GM12878 (cell line): ENCODE data around the gene ATP2C1. TPM values are rescaled to one million over a fixed set of nuclear protein-coding genes. Genes with fewer than 3 reads are reported as not detected.
A peak's percentile ranks its signal among the peaks of the same experiment; 100 is the strongest.

ENCODE experiments used
- ATAC-seq: fragments of 200-7000 bp; cut with Tn5 transposase; 3 replicates; pipeline ENCODE4 v1.9.1; 2020; ENCODE audit warnings: mild to moderate bottlenecking, moderate library complexity
- BruUV-seq: library from RNA; stranded (reverse); fragments of 400-500 nt; replicated peaks from 2 replicates; lab custom pipeline; 2021; lab: Mats Ljungman, UMichigan
- CTCF ChIA-PET: fragments of 300-600 bp; sonication (Branson Sonifier 250); formaldehyde crosslinking; extraction: SDS; loops from one replicate; lab custom pipeline; 2021; ENCODE audit warnings: inconsistent platforms; lab: Yijun Ruan, JAX
- POLR2A ChIA-PET: fragments of 350-600 bp; formaldehyde crosslinking; extraction: SDS; loops from one replicate; lab custom pipeline; 2021; ENCODE audit warnings: inconsistent platforms; lab: Charles Lee
- RAD21 ChIA-PET: fragments of 300-600 bp; sonication (Branson Sonifier 250); formaldehyde crosslinking; loops from one replicate; lab custom pipeline; 2023; ENCODE audit warnings: antibody characterized with exemption; ENCODE audit not compliant: unreplicated experiment; lab: Charles Lee
- SMC1A ChIA-PET: fragments of 300-600 bp; sonication (Branson Sonifier 250); formaldehyde crosslinking; loops from one replicate; lab custom pipeline; 2023; ENCODE audit not compliant: unreplicated experiment, uncharacterized antibody; lab: Charles Lee
- DNase-seq: peaks from one replicate; pipeline ENCODE4 v3.0.0-alpha.2; 2011; ENCODE audit warnings: low read depth, low spot score
- FAIRE-seq: peaks from 3 replicates; lab custom pipeline; 2011; peaks lifted over from hg19 to GRCh38; lab: Jason Lieb, UNC
- H2AFZ ChIP-seq: 2 replicates; pipeline ENCODE4 v1.6.0; 2011; ENCODE audit warnings: low read depth, low read length, control low read depth; ENCODE audit not compliant: control insufficient read depth
- H3K27ac ChIP-seq: 2 replicates; pipeline ENCODE4 v1.5.1; 2011; ENCODE audit warnings: control low read depth; ENCODE audit not compliant: control insufficient read depth, insufficient read depth
- H3K27me3 ChIP-seq, 2 experiments: replicated peaks in 1 of 2; 2 replicates each; pipeline versions ENCODE4 v1.6.0 to v1.6.1; 2011; ENCODE audit warnings: low read length in 1 of 2; ENCODE audit not compliant: control insufficient read depth in 2 of 2, insufficient read depth in 2 of 2
- H3K36me3 ChIP-seq, 2 experiments: 2 replicates each; pipeline ENCODE4 v1.5.1; 2011; ENCODE audit warnings: low read length in 1 of 2; ENCODE audit not compliant: control insufficient read depth in 2 of 2, insufficient read depth in 2 of 2
- H3K4me1 ChIP-seq: 2 replicates; pipeline ENCODE4 v1.6.1; 2011; ENCODE audit warnings: mild to moderate bottlenecking, low read length, moderate library complexity, mixed read lengths; ENCODE audit not compliant: control insufficient read depth, insufficient read depth
- H3K4me2 ChIP-seq: 2 replicates; pipeline ENCODE4 v1.6.0; 2011; ENCODE audit warnings: control low read depth; ENCODE audit not compliant: control insufficient read depth, insufficient read depth
- H3K4me3 ChIP-seq: fragments of 200-600 bp; sonication (generic); 2 replicates; pipeline ENCODE4 v1.5.1; 2016
- H3K79me2 ChIP-seq: 2 replicates; pipeline ENCODE4 v1.6.0; 2011; ENCODE audit warnings: low read length; ENCODE audit not compliant: control insufficient read depth, insufficient read depth
- H3K9ac ChIP-seq: 2 replicates; pipeline ENCODE4 v1.8.0; 2011; ENCODE audit warnings: low read length, control low read depth, mixed read lengths; ENCODE audit not compliant: control insufficient read depth, insufficient read depth
- H3K9me3 ChIP-seq: replicated peaks from 3 replicates; pipeline ENCODE4 v1.5.1; 2011; ENCODE audit warnings: mild to moderate bottlenecking, low read length; ENCODE audit not compliant: control insufficient read depth, insufficient read depth
- H4K20me1 ChIP-seq: 2 replicates; pipeline ENCODE4 v1.6.0; 2011; ENCODE audit not compliant: control insufficient read depth, insufficient read depth
- BACH1 ChIP-seq: fragments of 450-650 bp; IDR thresholded peaks from 2 replicates; pipeline ENCODE4 v1.6.1; 2017; ENCODE audit warnings: mild to moderate bottlenecking, borderline replicate concordance
- BMI1 ChIP-seq: fragments of 450-650 bp; IDR thresholded peaks from 2 replicates; pipeline ENCODE4 v1.6.1; 2016; ENCODE audit warnings: mild to moderate bottlenecking, moderate library complexity, borderline replicate concordance
- ESRRA ChIP-seq: IDR thresholded peaks from 2 replicates; pipeline ENCODE4 v1.6.1; 2012; ENCODE audit warnings: mild to moderate bottlenecking, low read length, improper control_type of control experiment
- FOS ChIP-seq: IDR thresholded peaks from 3 replicates; pipeline ENCODE4 v1.6.1; 2011; ENCODE audit warnings: borderline replicate concordance; ENCODE audit not compliant: insufficient read length; ENCODE audit errors: extremely low read depth
- HDAC2 ChIP-seq: fragments of 200-600 bp; sonication (generic); IDR thresholded peaks from 2 replicates; pipeline ENCODE4 v1.6.1; 2017
- IKZF1 ChIP-seq: fragments of 450-650 bp; conservative IDR thresholded peaks from 2 replicates; pipeline ENCODE4 v1.6.1; 2017; ENCODE audit warnings: antibody characterized with exemption, mild to moderate bottlenecking
- LARP7 ChIP-seq: fragments of 450-650 bp; IDR thresholded peaks from 2 replicates; pipeline ENCODE4 v1.6.1; 2017; ENCODE audit warnings: mild to moderate bottlenecking
- NFXL1 ChIP-seq: fragments of 450-650 bp; IDR thresholded peaks from 2 replicates; pipeline ENCODE4 v1.6.1; 2017; ENCODE audit warnings: antibody characterized with exemption, mild to moderate bottlenecking, borderline replicate concordance
- NR2F1 ChIP-seq: fragments of 450-650 bp; conservative IDR thresholded peaks from 2 replicates; pipeline ENCODE4 v1.6.1; 2017; ENCODE audit warnings: mild to moderate bottlenecking
- POLR2A ChIP-seq: IDR thresholded peaks from 2 replicates; pipeline ENCODE4 v1.6.1; 2011; ENCODE audit warnings: low read depth, mild to moderate bottlenecking, low read length
- RAD21 ChIP-seq: IDR thresholded peaks from 2 replicates; pipeline ENCODE4 v1.6.1; 2011; ENCODE audit warnings: mild to moderate bottlenecking, low read depth, low read length, moderate library complexity; ENCODE audit not compliant: insufficient read depth
- RELA ChIP-seq: fragments of 450-650 bp; IDR thresholded peaks from 2 replicates; pipeline ENCODE4 v1.8.0; 2014; ENCODE audit warnings: borderline replicate concordance; ENCODE audit not compliant: partially characterized antibody
- SPI1 ChIP-seq: IDR thresholded peaks from 2 replicates; pipeline ENCODE4 v1.6.1; 2011; ENCODE audit warnings: low read depth, mild to moderate bottlenecking, low read length, moderate library complexity, borderline replicate concordance; ENCODE audit not compliant: insufficient read depth
- SUPT20H ChIP-seq: IDR thresholded peaks from 2 replicates; pipeline ENCODE4 v1.6.1; 2011; ENCODE audit warnings: low read depth, mild to moderate bottlenecking, low read length, moderate library complexity, borderline replicate concordance; ENCODE audit not compliant: control insufficient read depth
- TAF1 ChIP-seq: IDR thresholded peaks from 2 replicates; pipeline ENCODE4 v1.6.1; 2011; ENCODE audit warnings: mild to moderate bottlenecking, low read depth, low read length, borderline replicate concordance
- TBL1XR1 ChIP-seq: IDR thresholded peaks from 2 replicates; pipeline ENCODE4 v1.6.1; 2012; ENCODE audit warnings: low read depth, low read length, improper control_type of control experiment
- TCF3 ChIP-seq: IDR thresholded peaks from 2 replicates; pipeline ENCODE4 v1.6.1; 2012; ENCODE audit warnings: low read depth, mild to moderate bottlenecking, low read length, borderline replicate concordance; ENCODE audit not compliant: insufficient read depth
- WRNIP1 ChIP-seq: IDR thresholded peaks from 2 replicates; pipeline ENCODE4 v1.6.1; 2011; ENCODE audit warnings: low read depth, low read length, improper control_type of control experiment, borderline replicate concordance
- WGBS: methylation state at CpG from one replicate; pipeline ENCODE4 v1.1.6; 2016; ENCODE audit warnings: low lambda C conversion rate; ENCODE audit not compliant: insufficient replicate concordance, insufficient coverage; ENCODE audit errors: missing lambda C conversion rate; 5-methylcytosine and 5-hydroxymethylcytosine counted together
- in situ Hi-C: fragments of 300-500 bp; cut with MboI; formaldehyde crosslinking; loops from 9 replicates; pipeline ENCODE4 v1.14.3; 2018; ENCODE audit warnings: mixed read lengths
- intact Hi-C: fragments of 100-400 bp; cut with micrococcal nuclease; formaldehyde crosslinking; loops from one replicate; pipeline ENCODE4 v1.14.2; 2022; ENCODE audit not compliant: unreplicated experiment
- polyA plus RNA-seq, 11 experiments: library from polyadenylated mRNA; depleted of rRNA in 4 of 11; unstranded in 6 of 11; stranded (reverse) in 5 of 11; fragments of >200 nt; fragmentation: Nextera tagmentation in 4 of 11; fragmentation: Illumina TruSeq in 1 of 11; extraction: Ambion mirVana in 4 of 11; extraction: Trizol in 1 of 11; gene quantifications; 1 replicate in 1 of 11; 2 replicates in 10 of 11; pipeline versions ENCODE4 v1.2.1 to v1.2.3, GENCODE V29; 2011 to 2016; ENCODE audit warnings: inconsistent platforms in 2 of 11, missing spikeins in 2 of 11, low read depth in 1 of 11
- total RNA-seq, 4 experiments: library from RNA; depleted of rRNA in 3 of 4; stranded (reverse); fragments of >200 nt in 3 of 4; fragmentation: Illumina TruSeq in 1 of 4; extraction: Trizol in 1 of 4; gene quantifications; 2 replicates each; pipeline versions ENCODE4 v1.2.1 to v1.2.3, GENCODE V29; 2013 to 2021
- TF ChIP-seq, protein P1 (sequence below): IDR thresholded peaks from 2 replicates; pipeline ENCODE4 v1.6.1; 2012; ENCODE audit warnings: low read depth, low read length, improper control_type of control experiment
- TF ChIP-seq, protein P2 (sequence below): fragments of 450-650 bp; IDR thresholded peaks from 2 replicates; pipeline ENCODE4 v1.6.1; 2017; ENCODE audit warnings: low read depth, mild to moderate bottlenecking, moderate library complexity
- TF ChIP-seq, protein P3 (sequence below): fragments of 450-650 bp; IDR thresholded peaks from 2 replicates; pipeline ENCODE4 v1.6.1; 2017; ENCODE audit warnings: mild to moderate bottlenecking, low read depth, inconsistent platforms; ENCODE audit not compliant: poor library complexity, severe bottlenecking

The ATP2C1 gene
- total and polyA plus RNA-seq, 10 of the 15 experiments (the other 5 are each of a cell fraction or from before 2014, with no cell fraction given) = 20.6 to 116 (median 55.1) TPM

DNA sequence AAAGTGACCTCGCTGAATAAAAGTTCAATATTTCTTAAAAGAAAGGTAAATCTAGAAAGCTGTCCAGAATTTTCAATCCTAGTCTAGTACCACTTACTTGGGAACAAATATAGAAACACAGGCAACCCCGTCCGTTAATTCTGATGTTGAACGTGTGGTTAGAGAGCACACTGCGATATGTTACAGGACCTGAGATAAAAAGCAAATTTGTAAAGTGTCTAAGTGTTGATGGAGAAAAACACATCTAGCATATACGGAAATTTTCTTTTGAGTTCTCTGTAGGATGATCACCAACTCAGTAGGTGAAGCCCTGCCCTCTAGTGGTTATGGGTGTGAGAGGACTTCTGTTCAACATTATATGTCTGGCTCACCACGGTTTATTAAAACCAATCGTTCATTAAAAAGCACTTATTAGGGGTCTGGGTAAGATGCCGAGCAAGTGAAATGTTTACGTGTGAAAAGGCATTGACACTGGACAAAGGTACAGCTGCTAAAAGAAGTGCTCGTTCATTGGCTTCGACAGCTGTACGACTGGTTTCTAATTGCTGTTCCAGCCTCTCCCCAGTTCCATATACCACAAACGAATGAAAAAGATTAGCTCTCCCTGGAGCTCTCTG is 1.0 kb upstream of the ATP2C1 start:
- peak overlapping the region; percentile 23 for H3K4me2 ChIP-seq
- H3K27ac ChIP-seq = peak overlapping the region; percentile 94
- WGBS = under 1% methylated on average over 14 of the region's 14 CpGs
- H3K4me1 ChIP-seq = no peaks in the 10 kb centered on the region; the same call in 1 of the 2 replicates
- peak overlapping the region; percentile 94 for H3K9ac ChIP-seq
- in situ Hi-C loops = loop anchor here (5.0 kb wide), 1 partner anchor 146 kb away; the partner anchor contains the start of gene PIK3R4
- FAIRE-seq (peak; percentile 49), ATAC-seq (peak; percentile 73), DNase-seq (peak; percentile 64)
- H3K9me3 ChIP-seq = no peaks in the 10 kb centered on the region
- H3K4me3 ChIP-seq = peak overlapping the region; percentile 86
- no TSS peak for BruUV-seq
- CTCF ChIA-PET = interaction anchor here (0.7 to 10.0 kb wide), 36 partner anchors 8 to 193 kb away, joined by 3 to 200 read pairs (median 4); partner anchors contain the start of gene PIK3R4
- intact Hi-C loops = loop anchor here (1.0 to 5.0 kb wide), 4 partner anchors 43 to 616 kb away; no protein-coding TSS in a partner anchor
- H2AFZ ChIP-seq = peak overlapping the region; percentile 91
- no peaks in the 10 kb centered on the region for H3K27me3 ChIP-seq
- SMC1A ChIA-PET = interaction anchor here (0.7 to 9.7 kb wide), 33 partner anchors 10 to 489 kb away, joined by 3 to 163 read pairs (median 5); partner anchors contain the start of genes NUDT16 and PIK3R4
- H3K36me3 ChIP-seq = no peaks in the 10 kb centered on the region
- RAD21 ChIA-PET = interaction anchor here (0.7 to 7.0 kb wide), 20 partner anchors 9 to 617 kb away, joined by 3 to 132 read pairs (median 4); no protein-coding TSS in a partner anchor
- H4K20me1 ChIP-seq = no peaks in the 10 kb centered on the region
- POLR2A ChIA-PET = interaction anchor here (1.3 to 6.5 kb wide), 4 partner anchors 42 to 142 kb away, joined by 4 to 47 read pairs (median 5); no protein-coding TSS in a partner anchor
- peaks cover 53% of the 10 kb centered on the region for H3K79me2 ChIP-seq
- TF ChIP-seq LARP7 (no peak), NFXL1 (no peak), SUPT20H (no peak), BACH1 (no peak), BMI1 (no peak), TCF3 (no peak), RAD21 (peak; percentile 94), FOS (no peak), NR2F1 (no peak), HDAC2 (no peak), SPI1 (no peak), RELA (no peak), TBL1XR1 (no peak), TAF1 (no peak), ESRRA (no peak), IKZF1 (no peak), WRNIP1 (no peak; the same call in 1 of the 2 replicates), POLR2A (no peak)
- TF ChIP-seq, protein P1, sequence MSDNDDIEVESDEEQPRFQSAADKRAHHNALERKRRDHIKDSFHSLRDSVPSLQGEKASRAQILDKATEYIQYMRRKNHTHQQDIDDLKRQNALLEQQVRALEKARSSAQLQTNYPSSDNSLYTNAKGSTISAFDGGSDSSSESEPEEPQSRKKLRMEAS = no peak
- TF ChIP-seq, protein P2, sequence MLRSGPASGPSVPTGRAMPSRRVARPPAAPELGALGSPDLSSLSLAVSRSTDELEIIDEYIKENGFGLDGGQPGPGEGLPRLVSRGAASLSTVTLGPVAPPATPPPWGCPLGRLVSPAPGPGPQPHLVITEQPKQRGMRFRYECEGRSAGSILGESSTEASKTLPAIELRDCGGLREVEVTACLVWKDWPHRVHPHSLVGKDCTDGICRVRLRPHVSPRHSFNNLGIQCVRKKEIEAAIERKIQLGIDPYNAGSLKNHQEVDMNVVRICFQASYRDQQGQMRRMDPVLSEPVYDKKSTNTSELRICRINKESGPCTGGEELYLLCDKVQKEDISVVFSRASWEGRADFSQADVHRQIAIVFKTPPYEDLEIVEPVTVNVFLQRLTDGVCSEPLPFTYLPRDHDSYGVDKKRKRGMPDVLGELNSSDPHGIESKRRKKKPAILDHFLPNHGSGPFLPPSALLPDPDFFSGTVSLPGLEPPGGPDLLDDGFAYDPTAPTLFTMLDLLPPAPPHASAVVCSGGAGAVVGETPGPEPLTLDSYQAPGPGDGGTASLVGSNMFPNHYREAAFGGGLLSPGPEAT = no peak
- TF ChIP-seq, protein P3, sequence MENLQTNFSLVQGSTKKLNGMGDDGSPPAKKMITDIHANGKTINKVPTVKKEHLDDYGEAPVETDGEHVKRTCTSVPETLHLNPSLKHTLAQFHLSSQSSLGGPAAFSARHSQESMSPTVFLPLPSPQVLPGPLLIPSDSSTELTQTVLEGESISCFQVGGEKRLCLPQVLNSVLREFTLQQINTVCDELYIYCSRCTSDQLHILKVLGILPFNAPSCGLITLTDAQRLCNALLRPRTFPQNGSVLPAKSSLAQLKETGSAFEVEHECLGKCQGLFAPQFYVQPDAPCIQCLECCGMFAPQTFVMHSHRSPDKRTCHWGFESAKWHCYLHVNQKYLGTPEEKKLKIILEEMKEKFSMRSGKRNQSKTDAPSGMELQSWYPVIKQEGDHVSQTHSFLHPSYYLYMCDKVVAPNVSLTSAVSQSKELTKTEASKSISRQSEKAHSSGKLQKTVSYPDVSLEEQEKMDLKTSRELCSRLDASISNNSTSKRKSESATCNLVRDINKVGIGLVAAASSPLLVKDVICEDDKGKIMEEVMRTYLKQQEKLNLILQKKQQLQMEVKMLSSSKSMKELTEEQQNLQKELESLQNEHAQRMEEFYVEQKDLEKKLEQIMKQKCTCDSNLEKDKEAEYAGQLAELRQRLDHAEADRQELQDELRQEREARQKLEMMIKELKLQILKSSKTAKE = peak; percentile 80
